GM23338 (cell line): ENCODE data around the gene EHD4. TPM values are rescaled to one million over a fixed set of nuclear protein-coding genes. Genes with fewer than 3 reads are reported as not detected.

Experiments
- ATAC-seq: fragments of 200-7000 bp; cut with Tn5 transposase; 3 replicates; pipeline ENCODE4 v1.9.1; 2020
- DNase-seq: peaks from one replicate; pipeline ENCODE4 v3.0.0-alpha.2; 2015; ENCODE audit warnings: low spot score
- H2AFZ ChIP-seq: fragments of 200-600 bp; sonication (generic); 2 replicates; pipeline ENCODE4 v1.8.0; 2016; ENCODE audit warnings: antibody characterized with exemption, mild to moderate bottlenecking, moderate library complexity
- H3F3A ChIP-seq: fragments of 200-600 bp; sonication (generic); replicated peaks from 2 replicates; pipeline ENCODE4 v1.8.0; 2017; ENCODE audit warnings: antibody characterized with exemption, mixed run types, low read depth
- H3K27ac ChIP-seq: fragments of 200-600 bp; sonication (generic); 2 replicates; pipeline ENCODE4 v1.6.1; 2016; ENCODE audit warnings: low read depth
- H3K27me3 ChIP-seq: fragments of 200-600 bp; sonication (generic); 2 replicates; pipeline ENCODE4 v1.8.0; 2016; ENCODE audit warnings: mild to moderate bottlenecking, mixed run types, moderate library complexity; ENCODE audit not compliant: insufficient read depth
- H3K36me3 ChIP-seq: fragments of 200-600 bp; sonication (generic); 2 replicates; pipeline ENCODE4 v1.8.0; 2016; ENCODE audit warnings: mild to moderate bottlenecking; ENCODE audit not compliant: insufficient read depth
- H3K4me1 ChIP-seq: fragments of 200-600 bp; sonication (generic); 2 replicates; pipeline ENCODE4 v1.8.0; 2016; ENCODE audit warnings: mild to moderate bottlenecking, moderate library complexity; ENCODE audit not compliant: insufficient read depth
- H3K4me2 ChIP-seq: fragments of 200-600 bp; sonication (generic); 2 replicates; pipeline ENCODE4 v1.7.1; 2017; ENCODE audit warnings: mixed run types
- H3K4me3 ChIP-seq: fragments of 200-600 bp; sonication (generic); 2 replicates; pipeline ENCODE4 v1.6.1; 2016; ENCODE audit warnings: mixed run types
- H3K79me2 ChIP-seq: fragments of 200-600 bp; sonication (generic); replicated peaks from 2 replicates; pipeline ENCODE4 v1.8.0; 2017; ENCODE audit warnings: mild to moderate bottlenecking; ENCODE audit not compliant: insufficient read depth
- H3K9me2 ChIP-seq: fragments of 200-600 bp; sonication (generic); 2 replicates; pipeline ENCODE4 v1.8.0; 2017; ENCODE audit not compliant: insufficient read depth
- H4K20me1 ChIP-seq: fragments of 200-600 bp; sonication (generic); replicated peaks from 2 replicates; pipeline ENCODE4 v1.8.0; 2017; ENCODE audit warnings: mild to moderate bottlenecking; ENCODE audit not compliant: insufficient read depth
- H3K27ac Mint-ChIP-seq: 2 replicates; pipeline ENCODE4 v1.8.0; 2020; ENCODE audit warnings: inconsistent platforms, mild to moderate bottlenecking, moderate library complexity, mixed read lengths
- H3K27me3 Mint-ChIP-seq: 3 replicates; pipeline ENCODE4 v1.8.0; 2022; ENCODE audit warnings: low read depth, mild to moderate bottlenecking, moderate library complexity, mixed read lengths, inconsistent platforms; ENCODE audit not compliant: insufficient read depth, poor library complexity
- H3K36me3 Mint-ChIP-seq: 3 replicates; pipeline ENCODE4 v1.8.0; 2021; ENCODE audit warnings: low read depth, mild to moderate bottlenecking, inconsistent platforms, moderate library complexity, mixed read lengths
- H3K4me1 Mint-ChIP-seq: 3 replicates; pipeline ENCODE4 v1.8.0; 2020; ENCODE audit warnings: mild to moderate bottlenecking, inconsistent platforms, mixed read lengths
- H3K4me3 Mint-ChIP-seq: 3 replicates; pipeline ENCODE4 v1.8.0; 2021; ENCODE audit warnings: moderate library complexity, mild to moderate bottlenecking, inconsistent platforms, mixed read lengths
- H3K9me3 Mint-ChIP-seq: 3 replicates; pipeline ENCODE4 v1.8.0; 2020; ENCODE audit warnings: moderate library complexity, mild to moderate bottlenecking, inconsistent platforms, mixed read lengths
- CREB1 ChIP-seq: fragments of 250-450 bp; sonication (Bioruptor Pico); IDR thresholded peaks from 2 replicates; pipeline ENCODE4 v1.5.0; 2020; ENCODE audit warnings: low read depth, mild to moderate bottlenecking, moderate library complexity
- EZH2 ChIP-seq: fragments of 200-600 bp; sonication (generic); IDR thresholded peaks from one replicate; pipeline ENCODE4 v1.8.0; 2017; ENCODE audit warnings: antibody characterized with exemption, mild to moderate bottlenecking, low read depth; ENCODE audit not compliant: unreplicated experiment
- EZH2phosphoT487 ChIP-seq: fragments of 200-600 bp; sonication (generic); IDR thresholded peaks from one replicate; pipeline ENCODE4 v1.8.1; 2018; ENCODE audit warnings: antibody characterized with exemption; ENCODE audit not compliant: unreplicated experiment
- JUNB ChIP-seq: IDR thresholded peaks from one replicate; pipeline ENCODE4 v1.6.1; 2016; ENCODE audit warnings: antibody characterized with exemption; ENCODE audit not compliant: unreplicated experiment
- NANOG ChIP-seq: IDR thresholded peaks from 2 replicates; pipeline ENCODE4 v1.6.1; 2016; ENCODE audit warnings: antibody characterized with exemption, borderline replicate concordance
- POLR2AphosphoS5 ChIP-seq: IDR thresholded peaks from 2 replicates; pipeline ENCODE4 v1.6.1; 2016; ENCODE audit warnings: antibody characterized with exemption, low read depth
- STAT1 ChIP-seq: IDR thresholded peaks from one replicate; pipeline ENCODE4 v1.6.1; 2016; ENCODE audit warnings: antibody characterized with exemption; ENCODE audit not compliant: unreplicated experiment
- ZNF114 ChIP-seq: fragments of 250-450 bp; sonication (Bioruptor Pico); IDR thresholded peaks from 2 replicates; pipeline ENCODE4 v1.5.0; 2020; ENCODE audit warnings: mild to moderate bottlenecking, moderate library complexity
- ZNF331 ChIP-seq: fragments of 250-450 bp; sonication (Bioruptor Pico); IDR thresholded peaks from 2 replicates; pipeline ENCODE4 v1.5.0; 2020; ENCODE audit warnings: low read depth, mild to moderate bottlenecking, moderate library complexity
- polyA plus RNA-seq: library from polyadenylated mRNA; unstranded; fragments of >200 nt; fragmentation: Nextera tagmentation; extraction: Ambion mirVana; gene quantifications from 2 replicates; pipeline ENCODE4 v1.2.1, GENCODE V29; 2016
- total RNA-seq: library from RNA; depleted of rRNA; stranded (reverse); fragments of >200 nt; shearing (Covaris generic); gene quantifications from 2 replicates; pipeline ENCODE4 v1.2.3, GENCODE V29; 2014
- TF ChIP-seq, protein P1 (sequence below), 2 experiments: fragments of 200-600 bp in 1 of 2; sonication (generic) in 1 of 2; conservative IDR thresholded peaks; 2 replicates each; pipeline versions ENCODE4 v1.5.1 to v1.6.1; 2016 to 2017; ENCODE audit warnings: antibody characterized with exemption in 2 of 2, low read depth in 2 of 2, mild to moderate bottlenecking in 2 of 2, moderate library complexity in 1 of 2
- TF ChIP-seq, protein P2 (sequence below): IDR thresholded peaks from one replicate; pipeline ENCODE4 v1.6.1; 2018; ENCODE audit warnings: antibody characterized with exemption; ENCODE audit not compliant: unreplicated experiment
- TF ChIP-seq, protein P3 (sequence below): IDR thresholded peaks from 2 replicates; pipeline ENCODE4 v1.6.1; 2016; ENCODE audit warnings: antibody characterized with exemption

The EHD4 gene
- total and polyA plus RNA-seq, 2 experiments from 2014 or later, result 13.0 to 31.0 TPM

DNA sequence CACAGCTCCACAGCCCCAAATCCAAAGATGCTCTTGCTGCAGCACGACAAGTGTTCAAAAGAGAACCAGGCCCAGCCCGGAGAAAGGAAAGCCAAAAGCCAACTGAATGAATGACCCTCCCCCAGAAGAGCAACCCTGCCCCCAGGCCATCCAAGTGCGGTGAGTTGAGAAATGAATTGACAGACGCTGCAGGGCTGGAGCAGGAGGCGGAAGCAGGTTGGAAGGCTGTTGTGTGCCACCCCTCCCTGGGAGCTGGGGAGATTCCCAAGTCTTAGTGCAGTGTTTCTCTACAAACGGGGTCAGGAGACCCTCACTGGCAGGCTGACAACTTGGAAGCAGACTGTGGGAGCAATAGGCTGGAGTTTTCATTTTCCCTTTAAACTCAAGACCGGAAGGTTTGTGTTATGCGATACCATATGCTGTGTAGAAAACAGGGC is 75.0 kb downstream of the EHD4 start:
- no peaks in the 10 kb centered on the region for H3K9me2 ChIP-seq
- H3K9me3 Mint-ChIP-seq, result no peaks in the 10 kb centered on the region
- no peaks in the 10 kb centered on the region for H3K79me2 ChIP-seq
- no peak overlapping the region for H3K4me3 Mint-ChIP-seq
- TF ChIP-seq JUNB (no peak), EZH2 (no peak), NANOG (no peak), STAT1 (no peak), POLR2AphosphoS5 (no peak), ZNF114 (CRISPR knock-in tag) (no peak)
- TF ChIP-seq, protein P1, sequence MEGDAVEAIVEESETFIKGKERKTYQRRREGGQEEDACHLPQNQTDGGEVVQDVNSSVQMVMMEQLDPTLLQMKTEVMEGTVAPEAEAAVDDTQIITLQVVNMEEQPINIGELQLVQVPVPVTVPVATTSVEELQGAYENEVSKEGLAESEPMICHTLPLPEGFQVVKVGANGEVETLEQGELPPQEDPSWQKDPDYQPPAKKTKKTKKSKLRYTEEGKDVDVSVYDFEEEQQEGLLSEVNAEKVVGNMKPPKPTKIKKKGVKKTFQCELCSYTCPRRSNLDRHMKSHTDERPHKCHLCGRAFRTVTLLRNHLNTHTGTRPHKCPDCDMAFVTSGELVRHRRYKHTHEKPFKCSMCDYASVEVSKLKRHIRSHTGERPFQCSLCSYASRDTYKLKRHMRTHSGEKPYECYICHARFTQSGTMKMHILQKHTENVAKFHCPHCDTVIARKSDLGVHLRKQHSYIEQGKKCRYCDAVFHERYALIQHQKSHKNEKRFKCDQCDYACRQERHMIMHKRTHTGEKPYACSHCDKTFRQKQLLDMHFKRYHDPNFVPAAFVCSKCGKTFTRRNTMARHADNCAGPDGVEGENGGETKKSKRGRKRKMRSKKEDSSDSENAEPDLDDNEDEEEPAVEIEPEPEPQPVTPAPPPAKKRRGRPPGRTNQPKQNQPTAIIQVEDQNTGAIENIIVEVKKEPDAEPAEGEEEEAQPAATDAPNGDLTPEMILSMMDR (conservative IDR thresholded peaks at IDR 0.05; ENCODE audit: low read depth in 2 of 2), result no peak
- TF ChIP-seq, protein P2, sequence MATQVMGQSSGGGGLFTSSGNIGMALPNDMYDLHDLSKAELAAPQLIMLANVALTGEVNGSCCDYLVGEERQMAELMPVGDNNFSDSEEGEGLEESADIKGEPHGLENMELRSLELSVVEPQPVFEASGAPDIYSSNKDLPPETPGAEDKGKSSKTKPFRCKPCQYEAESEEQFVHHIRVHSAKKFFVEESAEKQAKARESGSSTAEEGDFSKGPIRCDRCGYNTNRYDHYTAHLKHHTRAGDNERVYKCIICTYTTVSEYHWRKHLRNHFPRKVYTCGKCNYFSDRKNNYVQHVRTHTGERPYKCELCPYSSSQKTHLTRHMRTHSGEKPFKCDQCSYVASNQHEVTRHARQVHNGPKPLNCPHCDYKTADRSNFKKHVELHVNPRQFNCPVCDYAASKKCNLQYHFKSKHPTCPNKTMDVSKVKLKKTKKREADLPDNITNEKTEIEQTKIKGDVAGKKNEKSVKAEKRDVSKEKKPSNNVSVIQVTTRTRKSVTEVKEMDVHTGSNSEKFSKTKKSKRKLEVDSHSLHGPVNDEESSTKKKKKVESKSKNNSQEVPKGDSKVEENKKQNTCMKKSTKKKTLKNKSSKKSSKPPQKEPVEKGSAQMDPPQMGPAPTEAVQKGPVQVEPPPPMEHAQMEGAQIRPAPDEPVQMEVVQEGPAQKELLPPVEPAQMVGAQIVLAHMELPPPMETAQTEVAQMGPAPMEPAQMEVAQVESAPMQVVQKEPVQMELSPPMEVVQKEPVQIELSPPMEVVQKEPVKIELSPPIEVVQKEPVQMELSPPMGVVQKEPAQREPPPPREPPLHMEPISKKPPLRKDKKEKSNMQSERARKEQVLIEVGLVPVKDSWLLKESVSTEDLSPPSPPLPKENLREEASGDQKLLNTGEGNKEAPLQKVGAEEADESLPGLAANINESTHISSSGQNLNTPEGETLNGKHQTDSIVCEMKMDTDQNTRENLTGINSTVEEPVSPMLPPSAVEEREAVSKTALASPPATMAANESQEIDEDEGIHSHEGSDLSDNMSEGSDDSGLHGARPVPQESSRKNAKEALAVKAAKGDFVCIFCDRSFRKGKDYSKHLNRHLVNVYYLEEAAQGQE, result no peak
- TF ChIP-seq, protein P3, sequence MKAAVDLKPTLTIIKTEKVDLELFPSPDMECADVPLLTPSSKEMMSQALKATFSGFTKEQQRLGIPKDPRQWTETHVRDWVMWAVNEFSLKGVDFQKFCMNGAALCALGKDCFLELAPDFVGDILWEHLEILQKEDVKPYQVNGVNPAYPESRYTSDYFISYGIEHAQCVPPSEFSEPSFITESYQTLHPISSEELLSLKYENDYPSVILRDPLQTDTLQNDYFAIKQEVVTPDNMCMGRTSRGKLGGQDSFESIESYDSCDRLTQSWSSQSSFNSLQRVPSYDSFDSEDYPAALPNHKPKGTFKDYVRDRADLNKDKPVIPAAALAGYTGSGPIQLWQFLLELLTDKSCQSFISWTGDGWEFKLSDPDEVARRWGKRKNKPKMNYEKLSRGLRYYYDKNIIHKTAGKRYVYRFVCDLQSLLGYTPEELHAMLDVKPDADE, result no peak
- DNase-seq (no peak), ATAC-seq (no peak)
- H3K27ac Mint-ChIP-seq, result 0 out of 2 replicates have a peak overlapping the region, but pooled peaks have one; percentile 3
- H2AFZ ChIP-seq, result no peak overlapping the region
- H3K27me3 ChIP-seq, result no peaks in the 10 kb centered on the region
- H3F3A ChIP-seq, result no peaks in the 10 kb centered on the region
- H3K27ac ChIP-seq, result 0 out of 2 replicates have a peak overlapping the region, but pooled peaks have one; percentile 39
- peaks cover 10% of the 10 kb centered on the region for H3K27me3 Mint-ChIP-seq
- H4K20me1 ChIP-seq, result peaks cover 3% of the 10 kb centered on the region; the same call in 1 of the 2 replicates
- no peak overlapping the region for H3K4me2 ChIP-seq
- H3K36me3 Mint-ChIP-seq, result peaks cover 28% of the 10 kb centered on the region
- H3K36me3 ChIP-seq, result peaks cover 3% of the 10 kb centered on the region; the same call in 1 of the 2 replicates
- no peaks in the 10 kb centered on the region for H3K4me1 ChIP-seq
- H3K4me3 ChIP-seq, result no peak overlapping the region
- H3K4me1 Mint-ChIP-seq, result no peaks in the 10 kb centered on the region; the same call in 1 of the 3 replicates

DNA sequence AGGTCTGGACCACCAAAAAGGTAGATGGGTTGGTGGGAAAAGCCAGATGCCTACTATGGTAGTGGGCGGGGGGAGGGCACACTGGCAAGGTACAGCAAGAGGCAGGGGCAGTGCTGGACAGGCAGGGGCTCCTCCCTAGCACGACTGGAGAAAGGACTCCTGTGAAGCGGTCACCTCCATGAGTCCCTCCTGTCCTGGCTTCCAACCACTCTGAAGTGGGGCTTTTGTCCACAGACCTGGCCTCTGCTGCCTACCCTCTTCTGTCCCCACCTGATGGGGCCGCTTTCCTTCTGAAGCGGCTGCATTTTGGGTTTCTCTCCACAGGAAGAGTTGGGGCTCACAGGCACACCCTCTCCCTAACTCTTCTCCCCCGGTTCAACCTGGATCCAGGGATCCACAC is 75.8 kb downstream of the EHD4 start:
- H3K4me3 ChIP-seq, result no peak overlapping the region
- no peaks in the 10 kb centered on the region; the same call in 1 of the 2 replicates for H4K20me1 ChIP-seq
- H3K4me2 ChIP-seq, result no peak overlapping the region
- Mint-ChIP-seq H3K36me3 (peaks cover 22% of the 10 kb centered on the region), H3K9me3 (no peaks in the 10 kb centered on the region), H3K4me1 (no peaks in the 10 kb centered on the region; the same call in 1 of the 3 replicates), H3K27ac (no peak overlapping the region), H3K4me3 (no peak overlapping the region), H3K27me3 (peaks cover 14% of the 10 kb centered on the region)
- no peaks in the 10 kb centered on the region for H3K4me1 ChIP-seq
- ATAC-seq, result no peak
- peaks cover 3% of the 10 kb centered on the region; the same call in 1 of the 2 replicates for H3K36me3 ChIP-seq
- H3K9me2 ChIP-seq, result no peaks in the 10 kb centered on the region
- no peak overlapping the region for H2AFZ ChIP-seq
- H3F3A ChIP-seq, result no peaks in the 10 kb centered on the region
- no peaks in the 10 kb centered on the region for H3K27me3 ChIP-seq
- no peak for DNase-seq
- H3K79me2 ChIP-seq, result no peaks in the 10 kb centered on the region
- no peak overlapping the region for H3K27ac ChIP-seq
- TF ChIP-seq EZH2phosphoT487 (no peak), JUNB (no peak), STAT1 (no peak), ZNF331 (CRISPR knock-in tag) (no peak), NANOG (no peak), EZH2 (no peak), CREB1 (no peak), ZNF114 (CRISPR knock-in tag) (no peak)
- TF ChIP-seq, protein P2, result no peak
